CD4-positive, alpha-beta memory T cell (primary cell): Measurements from ENCODE around the gene CNFN. TPM values are rescaled to one million over a fixed set of nuclear protein-coding genes. Genes with fewer than 3 reads are reported as not detected.

Experiments used
- CTCF ChIA-PET: fragments of 350-600 bp; sonication (Branson Sonifier 250); formaldehyde crosslinking; loops from one replicate; lab custom pipeline; 2021; ENCODE audit warnings: inconsistent platforms; ENCODE audit not compliant: partially characterized antibody; lab: Charles Lee
- POLR2A ChIA-PET: fragments of 350-600 bp; sonication (Branson Sonifier 250); formaldehyde crosslinking; loops from one replicate; lab custom pipeline; 2021; ENCODE audit not compliant: partially characterized antibody; lab: Charles Lee
- DNase-seq, 5 donors: peaks; one replicate each; pipeline versions ENCODE4 v3.0.0 to v3.0.0-alpha.2; 2020 to 2022; ENCODE audit warnings: mixed read lengths in 1 of 5
- H3K27ac ChIP-seq: one replicate; pipeline ENCODE4 v1.7.0; 2013; ENCODE audit warnings: low read depth, low read length
- H3K27me3 ChIP-seq: 2 replicates; pipeline ENCODE4 v1.7.0; 2013; ENCODE audit warnings: mild to moderate bottlenecking, low read length, moderate library complexity; ENCODE audit not compliant: insufficient read depth
- H3K36me3 ChIP-seq: 2 replicates; pipeline ENCODE4 v1.7.0; 2013; ENCODE audit warnings: mild to moderate bottlenecking, low read length, moderate library complexity; ENCODE audit not compliant: insufficient read depth
- H3K4me1 ChIP-seq: 2 replicates; pipeline ENCODE4 v1.7.0; 2013; ENCODE audit warnings: mild to moderate bottlenecking, low read length, moderate library complexity; ENCODE audit not compliant: insufficient read depth
- H3K4me3 ChIP-seq, 2 donors: one replicate each; pipeline ENCODE4 v1.7.0; 2013; ENCODE audit warnings: low read length in 2 of 2, mild to moderate bottlenecking in 1 of 2
- H3K9me3 ChIP-seq, 2 donors: one replicate each; pipeline ENCODE4 v1.7.0; 2013; ENCODE audit warnings: low read length in 2 of 2, control low read depth in 1 of 2; ENCODE audit not compliant: control insufficient read depth in 1 of 2
- H3K27ac Mint-ChIP-seq, 7 donors: one replicate each; pipeline ENCODE4 v1.8.0; 2020 to 2021; ENCODE audit warnings: mixed read lengths in 7 of 7, mild to moderate bottlenecking in 6 of 7, inconsistent platforms in 3 of 7, moderate library complexity in 3 of 7
- H3K27me3 Mint-ChIP-seq, 2 donors: one replicate each; pipeline ENCODE4 v1.8.0; 2020 to 2021; ENCODE audit warnings: mixed read lengths in 2 of 2
- H3K36me3 Mint-ChIP-seq, 2 donors: one replicate each; pipeline ENCODE4 v1.8.0; 2020 to 2021; ENCODE audit warnings: mixed read lengths in 2 of 2, inconsistent platforms in 1 of 2, mild to moderate bottlenecking in 1 of 2
- H3K4me1 Mint-ChIP-seq, 4 donors: one replicate each; pipeline ENCODE4 v1.8.0; 2020 to 2021; ENCODE audit warnings: mixed read lengths in 4 of 4, mild to moderate bottlenecking in 1 of 4
- H3K4me3 Mint-ChIP-seq, 8 donors: one replicate each; pipeline ENCODE4 v1.8.0; 2020 to 2021; ENCODE audit warnings: mixed read lengths in 8 of 8, mild to moderate bottlenecking in 7 of 8, moderate library complexity in 6 of 8, inconsistent platforms in 3 of 8
- H3K9me3 Mint-ChIP-seq, 8 donors: one replicate each; pipeline ENCODE4 v1.8.0; 2020 to 2021; ENCODE audit warnings: mixed read lengths in 8 of 8, mild to moderate bottlenecking in 5 of 8, inconsistent platforms in 3 of 8, moderate library complexity in 1 of 8
- intact Hi-C: fragments of 100-400 bp; cut with micrococcal nuclease; formaldehyde crosslinking; loops from one replicate; pipeline ENCODE4 v1.15.1; 2023
- polyA plus RNA-seq, 2 donors: library from polyadenylated mRNA; unstranded; fragments of 300-500 nt; fragmentation: Illumina TruSeq; gene quantifications; one replicate each; pipeline ENCODE4 v1.2.3, GENCODE V29; 2021
- total RNA-seq, 2 experiments: library from RNA; stranded (reverse); gene quantifications; one replicate each; pipeline ENCODE4 v1.2.3, GENCODE V29; 2021

The CNFN gene
- total and polyA plus RNA-seq, 4 experiments from 2014 or later: 0.96 TPM; not detected in 3

GRCh38 chr19:42412227-42412626, 22.1 kb upstream of the CNFN start:
- H3K9me3 Mint-ChIP-seq: no peaks in the 10 kb centered on the region
- DNase-seq: no peak
- no peaks in the 10 kb centered on the region for H3K27me3 Mint-ChIP-seq
- intact Hi-C loops: no loop called here
- peak overlapping the region in 3 of 7 donors; percentile 17 to 47 (median 41) for H3K27ac Mint-ChIP-seq
- Histone ChIP-seq H3K27ac (no peak overlapping the region), H3K9me3 (no peaks in the 10 kb centered on the region), H3K4me3 (no peak overlapping the region), H3K4me1 (no peaks in the 10 kb centered on the region), H3K36me3 (no peaks in the 10 kb centered on the region), H3K27me3 (no peaks in the 10 kb centered on the region)
- POLR2A ChIA-PET: no interaction called here
- H3K4me3 Mint-ChIP-seq: no peak overlapping the region
- H3K36me3 Mint-ChIP-seq: peaks cover 0 to 32% of the 10 kb centered on the region in 2 donors
- CTCF ChIA-PET: interaction anchor here (0.7 to 1.2 kb wide), 2 partner anchors 12 to 26 kb away, joined by 3 to 4 read pairs; no protein-coding TSS in a partner anchor
- peaks cover 0 to 5% (median under 1%) of the 10 kb centered on the region in 4 donors for H3K4me1 Mint-ChIP-seq

GRCh38 chr19:42411581-42412178, 21.6 kb upstream of the CNFN start:
- H3K27me3 ChIP-seq: no peaks in the 10 kb centered on the region
- Mint-ChIP-seq H3K27me3 (no peaks in the 10 kb centered on the region), H3K36me3 (peaks cover 0 to 32% of the 10 kb centered on the region in 2 donors), H3K27ac (peak overlapping the region in 4 of 7 donors; percentile 23 to 47 (median 38)), H3K4me1 (peaks cover 0 to 5% (median under 1%) of the 10 kb centered on the region in 4 donors), H3K9me3 (no peaks in the 10 kb centered on the region), H3K4me3 (no peak overlapping the region)
- intact Hi-C loops: no loop called here
- no peaks in the 10 kb centered on the region for H3K4me1 ChIP-seq
- no peak overlapping the region for H3K4me3 ChIP-seq
- no peak for DNase-seq
- POLR2A ChIA-PET: no interaction called here
- no peaks in the 10 kb centered on the region for H3K36me3 ChIP-seq
- CTCF ChIA-PET: interaction anchor here (0.7 to 1.2 kb wide), 3 partner anchors 11 to 27 kb away, joined by 3 to 4 read pairs (median 3); no protein-coding TSS in a partner anchor
- H3K27ac ChIP-seq: no peak overlapping the region
- no peaks in the 10 kb centered on the region for H3K9me3 ChIP-seq

GRCh38 chr19:42410371-42410770, 20.3 kb upstream of the CNFN start:
- DNase-seq: no peak
- Histone ChIP-seq H3K36me3 (no peaks in the 10 kb centered on the region), H3K27me3 (no peaks in the 10 kb centered on the region), H3K9me3 (no peaks in the 10 kb centered on the region), H3K27ac (no peak overlapping the region), H3K4me1 (no peaks in the 10 kb centered on the region), H3K4me3 (no peak overlapping the region)
- H3K4me3 Mint-ChIP-seq: no peak overlapping the region
- ChIA-PET CTCF (interaction anchor here (1.1 to 1.7 kb wide), 2 partner anchors 10 to 23 kb away, joined by 3 to 8 read pairs; no protein-coding TSS in a partner anchor), POLR2A (no interaction called here)
- H3K36me3 Mint-ChIP-seq: peaks cover 0 to 27% of the 10 kb centered on the region in 2 donors
- intact Hi-C loops: no loop called here
- H3K27me3 Mint-ChIP-seq: no peaks in the 10 kb centered on the region
- H3K27ac Mint-ChIP-seq: no peak overlapping the region
- H3K4me1 Mint-ChIP-seq: peaks cover 0 to 5% (median under 1%) of the 10 kb centered on the region in 4 donors
- H3K9me3 Mint-ChIP-seq: no peaks in the 10 kb centered on the region

- Mint-ChIP-seq H3K27ac (no peak overlapping the region), H3K36me3 (peaks cover 0 to 27% of the 10 kb centered on the region in 2 donors), H3K9me3 (no peaks in the 10 kb centered on the region), H3K4me1 (peaks cover 0 to 5% (median under 1%) of the 10 kb centered on the region in 4 donors), H3K4me3 (no peak overlapping the region), H3K27me3 (no peaks in the 10 kb centered on the region)
- no peaks in the 10 kb centered on the region for H3K36me3 ChIP-seq
- no peaks in the 10 kb centered on the region for H3K27me3 ChIP-seq
- H3K9me3 ChIP-seq: no peaks in the 10 kb centered on the region
- no peak overlapping the region for H3K4me3 ChIP-seq
- no peak overlapping the region for H3K27ac ChIP-seq
- ChIA-PET POLR2A (no interaction called here), CTCF (interaction anchor here (1.7 kb wide), 1 partner anchor 11 kb away, joined by 8 read pairs; no protein-coding TSS in a partner anchor)
- no peak for DNase-seq
- intact Hi-C loops: no loop called here
- no peaks in the 10 kb centered on the region for H3K4me1 ChIP-seq
These were observed 19.4 kb upstream of the CNFN start for GRCh38 chr19:42409477-42409876.

GRCh38 chr19:42407816-42408175, 17.7 kb upstream of the CNFN start:
- peak in 1 of 5 donors; percentile 14 for DNase-seq
- peaks cover 0 to 6% (median under 1%) of the 10 kb centered on the region in 4 donors for H3K4me1 Mint-ChIP-seq
- no peaks in the 10 kb centered on the region for H3K36me3 ChIP-seq
- peak overlapping the region in 1 of 7 donors; percentile 86 for H3K27ac Mint-ChIP-seq
- no peak overlapping the region for H3K27ac ChIP-seq
- H3K27me3 ChIP-seq: no peaks in the 10 kb centered on the region
- intact Hi-C loops: no loop called here
- no peak overlapping the region for H3K4me3 ChIP-seq
- no peak overlapping the region for H3K4me3 Mint-ChIP-seq
- peaks cover 0 to 24% of the 10 kb centered on the region in 2 donors for H3K36me3 Mint-ChIP-seq
- H3K4me1 ChIP-seq: no peaks in the 10 kb centered on the region
- CTCF ChIA-PET: interaction anchor here (0.9 to 1.6 kb wide), 3 partner anchors 11 to 33 kb away, joined by 3 to 4 read pairs (median 3); no protein-coding TSS in a partner anchor
- POLR2A ChIA-PET: interaction anchor here (0.7 kb wide), 1 partner anchor 20 kb away, joined by 3 read pairs; no protein-coding TSS in a partner anchor
- H3K9me3 Mint-ChIP-seq: no peaks in the 10 kb centered on the region
- H3K9me3 ChIP-seq: no peaks in the 10 kb centered on the region
- no peaks in the 10 kb centered on the region for H3K27me3 Mint-ChIP-seq

GRCh38 chr19:42407085-42407815, 17.2 kb upstream of the CNFN start:
- Mint-ChIP-seq H3K36me3 (peaks cover 0 to 24% of the 10 kb centered on the region in 2 donors), H3K4me3 (no peak overlapping the region), H3K27ac (no peak overlapping the region), H3K9me3 (no peaks in the 10 kb centered on the region), H3K27me3 (no peaks in the 10 kb centered on the region), H3K4me1 (peaks cover 0 to 12% (median under 1%) of the 10 kb centered on the region in 4 donors)
- CTCF ChIA-PET: interaction anchor here (0.8 to 1.6 kb wide), 4 partner anchors 26 to 33 kb away, joined by 3 to 4 read pairs (median 4); no protein-coding TSS in a partner anchor
- POLR2A ChIA-PET: interaction anchor here (0.8 to 1.1 kb wide), 2 partner anchors 11 to 13 kb away, joined by 3 to 7 read pairs; no protein-coding TSS in a partner anchor
- intact Hi-C loops: no loop called here
- H3K9me3 ChIP-seq: no peaks in the 10 kb centered on the region
- H3K4me3 ChIP-seq: no peak overlapping the region
- no peaks in the 10 kb centered on the region for H3K36me3 ChIP-seq
- peak in 1 of 5 donors; percentile 21 for DNase-seq
- no peak overlapping the region for H3K27ac ChIP-seq
- H3K27me3 ChIP-seq: no peaks in the 10 kb centered on the region
- peaks cover 4% of the 10 kb centered on the region for H3K4me1 ChIP-seq

GRCh38 chr19:42406111-42406510, 16.0 kb upstream of the CNFN start:
- no peak for DNase-seq
- Histone ChIP-seq H3K27me3 (no peaks in the 10 kb centered on the region), H3K36me3 (no peaks in the 10 kb centered on the region), H3K27ac (no peak overlapping the region), H3K9me3 (no peaks in the 10 kb centered on the region), H3K4me3 (no peak overlapping the region), H3K4me1 (peaks cover 10% of the 10 kb centered on the region)
- H3K27me3 Mint-ChIP-seq: no peaks in the 10 kb centered on the region
- peaks cover 5 to 14% (median 8%) of the 10 kb centered on the region in 4 donors for H3K4me1 Mint-ChIP-seq
- POLR2A ChIA-PET: interaction anchor here (1.1 kb wide), 1 partner anchor 10 kb away, joined by 7 read pairs; no protein-coding TSS in a partner anchor
- H3K36me3 Mint-ChIP-seq: peaks cover 0 to 25% of the 10 kb centered on the region in 2 donors
- CTCF ChIA-PET: no interaction called here
- H3K27ac Mint-ChIP-seq: peak overlapping the region in 2 of 7 donors; percentile 29 to 70
- intact Hi-C loops: no loop called here
- H3K4me3 Mint-ChIP-seq: no peak overlapping the region
- no peaks in the 10 kb centered on the region for H3K9me3 Mint-ChIP-seq
